ENCODE results near the gene TNNI2. TPM values are rescaled to one million over a fixed set of nuclear protein-coding genes. Genes with fewer than 3 reads are reported as not detected.
A peak's percentile ranks its signal among the peaks of the same experiment; 100 is the strongest.

The TNNI2 gene
- total RNA-seq, 2 experiments from 2014 or later: 0.50 TPM; not detected in 1

DNA sequence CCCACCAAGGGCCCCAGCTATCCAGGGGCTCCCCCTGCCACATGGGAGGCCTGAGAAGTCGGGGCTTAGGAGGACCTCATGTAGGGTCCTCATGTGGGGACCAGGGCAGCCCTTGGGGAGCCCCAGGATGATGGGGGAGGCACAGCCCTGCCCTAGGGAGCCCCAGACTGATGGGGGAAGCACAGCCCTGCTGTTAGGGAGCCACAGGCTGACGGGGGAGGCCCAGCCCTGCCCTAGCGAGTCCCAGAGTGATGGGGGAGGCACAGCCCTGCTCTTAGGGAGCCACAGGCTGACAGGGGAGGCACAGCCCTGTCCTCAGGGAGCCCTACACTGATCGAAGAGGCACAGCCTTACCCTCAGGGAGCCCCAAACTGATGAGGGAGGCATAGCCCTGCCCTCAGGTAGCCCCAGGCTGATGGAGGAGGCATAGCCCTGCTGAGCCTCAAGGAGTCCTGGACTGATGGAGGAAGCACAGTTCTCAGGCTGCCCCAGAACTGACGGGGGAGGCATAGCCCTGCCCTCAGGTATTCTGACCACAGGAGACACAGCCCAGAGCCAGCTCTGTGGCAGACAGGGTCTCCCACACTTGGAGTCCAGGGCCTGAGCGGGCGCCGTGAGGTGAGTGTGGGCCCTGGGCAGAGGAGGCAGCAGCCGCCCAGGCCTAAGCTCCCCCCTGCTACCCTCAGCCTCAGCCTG lies 42.1 kb downstream of the TNNI2 start:
- Histone ChIP-seq H3K4me3 (ENCODE audit: low read length) (no peak overlapping the region), H3K27me3 (ENCODE audit: control insufficient read depth in 1 of 2, insufficient read depth in 2 of 2, low read length in 2 of 2) (no peaks in the 10 kb centered on the region), H3K27ac (ENCODE audit: low read depth in 1 of 2, low read length in 2 of 2) (peak overlapping the region in 1 of 2 donors; percentile 10), H3K4me1 (ENCODE audit: insufficient read depth, low read length) (peaks cover 54% of the 10 kb centered on the region), H3K9me3 (ENCODE audit: control insufficient read depth in 1 of 2, insufficient read depth in 1 of 2, low read length in 2 of 2) (no peaks in the 10 kb centered on the region), H3K36me3 (ENCODE audit: insufficient read depth, low read length) (peaks cover 50% of the 10 kb centered on the region)
- ATAC-seq (ENCODE audit: poor library complexity): no peak
- Mint-ChIP-seq H3K27ac (peak overlapping the region; percentile 64), H3K36me3 (ENCODE audit: low read depth) (peaks cover 18% of the 10 kb centered on the region), H3K27me3 (no peaks in the 10 kb centered on the region), H3K4me1 (ENCODE audit: low read depth) (peaks cover 14% of the 10 kb centered on the region), H3K4me3 (no peak overlapping the region), H3K9me3 (no peaks in the 10 kb centered on the region)
- intact Hi-C loops (cut with DNase I, micrococcal nuclease): loop anchor here (5.0 kb wide), 2 partner anchors 36 to 271 kb away; partner anchors contain the start of gene TNNT3 (in 1 of the 2)
- CTCF ChIA-PET: no interaction called here
- no peak for TF ChIP-seq CTCF (IDR thresholded peaks at IDR 0.05)
- POLR2A ChIA-PET: interaction anchor here (0.6 to 4.7 kb wide), 6 partner anchors 10 to 412 kb away, joined by 3 to 23 read pairs (median 6); partner anchors contain the start of genes LSP1 and PRR33
- DNase-seq: peak in 1 of 14 experiments; percentile 39

DNA sequence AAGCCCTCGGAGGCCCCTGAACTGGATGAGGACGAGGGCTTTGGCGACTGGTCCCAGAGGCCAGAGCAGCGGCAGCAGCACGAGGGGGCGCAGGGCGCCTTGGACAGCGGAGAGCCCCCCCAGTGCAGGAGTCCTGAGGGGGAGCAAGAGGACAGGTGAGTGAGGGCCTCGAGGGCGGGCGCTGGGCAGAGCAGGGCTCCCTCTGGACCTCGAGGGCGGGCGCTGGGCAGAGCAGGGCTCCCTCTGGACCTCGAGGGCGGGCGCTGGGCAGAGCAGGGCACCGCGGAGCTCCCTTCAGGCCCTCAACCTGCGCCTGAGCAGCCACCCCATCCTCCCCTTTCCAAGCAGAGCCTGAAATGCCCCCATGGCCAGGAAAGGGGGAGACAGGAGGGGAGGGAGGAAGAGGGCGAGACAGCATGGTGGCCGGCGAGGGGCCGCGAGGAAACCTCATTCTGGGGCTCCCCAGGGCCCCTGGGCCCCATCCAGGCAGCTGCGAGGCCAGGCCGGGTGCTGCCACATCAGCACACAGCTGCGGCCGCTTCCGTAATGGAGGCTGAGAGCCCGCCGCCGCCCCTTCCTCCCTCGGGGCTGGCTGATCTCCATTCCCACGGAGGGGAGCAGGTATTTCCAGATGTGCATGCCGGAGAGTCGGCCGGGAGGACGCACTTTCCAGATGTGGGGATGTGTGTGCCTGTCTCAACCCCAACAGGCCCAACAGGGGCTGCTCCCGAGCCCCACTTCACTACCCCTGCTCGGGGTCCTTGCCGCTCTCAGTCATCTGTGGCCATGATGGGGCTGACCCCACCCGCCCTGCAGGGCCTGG lies 42.9 kb downstream of the TNNI2 start:
- POLR2A ChIA-PET: interaction anchor here (0.6 to 4.7 kb wide), 11 partner anchors 9 to 413 kb away, joined by 3 to 23 read pairs (median 4); partner anchors contain the start of genes LSP1, PRR33 and TNNT3
- CTCF ChIA-PET: interaction anchor here (0.6 to 1.7 kb wide), 19 partner anchors 12 to 270 kb away, joined by 3 to 37 read pairs (median 4); partner anchors contain the start of genes LSP1 and TNNI2
- H3K36me3 ChIP-seq (ENCODE audit: insufficient read depth, low read length): peaks cover 52% of the 10 kb centered on the region
- no peaks in the 10 kb centered on the region for H3K27me3 Mint-ChIP-seq
- H3K27me3 ChIP-seq (ENCODE audit: control insufficient read depth in 1 of 2, insufficient read depth in 2 of 2, low read length in 2 of 2): no peaks in the 10 kb centered on the region
- no peak overlapping the region for H3K4me3 ChIP-seq (ENCODE audit: low read length)
- intact Hi-C loops (cut with DNase I, micrococcal nuclease): loop anchor here (1.0 to 5.0 kb wide), 4 partner anchors 36 to 271 kb away; partner anchors contain the start of gene TNNT3 (in 1 of the 2)
- DNase-seq (peak in 4 of 14 experiments; percentile 33 to 43 (median 38)), ATAC-seq (ENCODE audit: poor library complexity) (peak; percentile 13)
- no peaks in the 10 kb centered on the region for H3K9me3 Mint-ChIP-seq
- peaks cover 47% of the 10 kb centered on the region for H3K4me1 ChIP-seq (ENCODE audit: insufficient read depth, low read length)
- peaks cover 14% of the 10 kb centered on the region for H3K4me1 Mint-ChIP-seq (ENCODE audit: low read depth)
- peak overlapping the region; percentile 57 for H3K27ac Mint-ChIP-seq
- H3K9me3 ChIP-seq (ENCODE audit: control insufficient read depth in 1 of 2, insufficient read depth in 1 of 2, low read length in 2 of 2): no peaks in the 10 kb centered on the region
- peak overlapping the region in 1 of 2 donors; percentile 29 for H3K27ac ChIP-seq (ENCODE audit: low read depth in 1 of 2, low read length in 2 of 2)
- H3K36me3 Mint-ChIP-seq (ENCODE audit: low read depth): peaks cover 18% of the 10 kb centered on the region
- H3K4me3 Mint-ChIP-seq: no peak overlapping the region
- TF ChIP-seq CTCF (IDR thresholded peaks at IDR 0.05): no peak
